Left lung (tissue), 10 donors: Measurements from ENCODE around the gene SLC12A7. TPM values are rescaled to one million over a fixed set of nuclear protein-coding genes. Genes with fewer than 3 reads are reported as not detected.
A peak's percentile ranks its signal among the peaks of the same experiment; 100 is the strongest.

ENCODE experiments used
- ATAC-seq: fragments of 200-7000 bp; cut with Tn5 transposase; one replicate; pipeline ENCODE4 v1.9.1; 2020; ENCODE audit warnings: moderate library complexity
- DNase-seq, 4 donors: peaks; one replicate each; pipeline ENCODE4 v3.0.0-alpha.2; 2013 to 2020
- H3K27ac ChIP-seq, 2 donors: fragments of 200-600 bp; sonication (generic) in 1 of 2; one replicate each; pipeline versions ENCODE4 v1.5.0 to v1.8.0; 2020 to 2021
- H3K27me3 ChIP-seq, 2 donors: fragments of 200-600 bp; sonication (generic) in 1 of 2; one replicate each; pipeline versions ENCODE4 v1.5.0 to v1.8.0; 2020 to 2021
- H3K36me3 ChIP-seq, 2 donors: fragments of 200-600 bp; sonication (generic) in 1 of 2; one replicate each; pipeline versions ENCODE4 v1.5.0 to v1.8.0; 2020 to 2021
- H3K4me1 ChIP-seq, 2 donors: fragments of 200-600 bp; one replicate each; pipeline ENCODE4 v1.8.0; 2021
- H3K4me3 ChIP-seq, 2 donors: fragments of 200-600 bp; sonication (generic) in 1 of 2; one replicate each; pipeline versions ENCODE4 v1.5.0 to v1.8.0; 2020 to 2021; ENCODE audit warnings: mild to moderate bottlenecking in 1 of 2
- H3K9me3 ChIP-seq, 2 donors: fragments of 200-600 bp; sonication (generic) in 1 of 2; one replicate each; pipeline versions ENCODE4 v1.5.0 to v1.8.0; 2020 to 2021
- intact Hi-C, 2 donors: fragments of 100-400 bp; cut with DNase I; formaldehyde crosslinking; loops; one replicate each; pipeline versions ENCODE4 v1.11.2 to v1.14.2; 2022
- polyA plus RNA-seq, 6 donors: library from polyadenylated mRNA; unstranded; fragments of 120-200 nt; gene quantifications; one replicate each; pipeline ENCODE4 v1.2.1, GENCODE V29; 2013; ENCODE audit not compliant: insufficient read length in 6 of 6
- total RNA-seq, 2 donors: library from RNA; stranded (reverse); fragmentation: NEBNext Ultra II Directional; extraction: Animal tissue kit (Norgen Biotek cat#: 25700); gene quantifications; one replicate each; pipeline ENCODE4 v1.2.1, GENCODE V29; 2021
- TF ChIP-seq, protein P1 (sequence below), 2 donors: fragments of 200-600 bp; sonication (generic) in 1 of 2; IDR thresholded peaks; one replicate each; pipeline versions ENCODE4 v1.5.0 to v1.8.0; 2021; ENCODE audit warnings: antibody characterized with exemption in 2 of 2
- donor health status: DM: no; HTN: yes; CAD: no.
- donor health status: DM: no; HTN: no; CAD: no.

SLC12A7 gene
- total and polyA plus RNA-seq, 8 donors = 28.1 to 45.0 (median 32.3) TPM

DNA sequence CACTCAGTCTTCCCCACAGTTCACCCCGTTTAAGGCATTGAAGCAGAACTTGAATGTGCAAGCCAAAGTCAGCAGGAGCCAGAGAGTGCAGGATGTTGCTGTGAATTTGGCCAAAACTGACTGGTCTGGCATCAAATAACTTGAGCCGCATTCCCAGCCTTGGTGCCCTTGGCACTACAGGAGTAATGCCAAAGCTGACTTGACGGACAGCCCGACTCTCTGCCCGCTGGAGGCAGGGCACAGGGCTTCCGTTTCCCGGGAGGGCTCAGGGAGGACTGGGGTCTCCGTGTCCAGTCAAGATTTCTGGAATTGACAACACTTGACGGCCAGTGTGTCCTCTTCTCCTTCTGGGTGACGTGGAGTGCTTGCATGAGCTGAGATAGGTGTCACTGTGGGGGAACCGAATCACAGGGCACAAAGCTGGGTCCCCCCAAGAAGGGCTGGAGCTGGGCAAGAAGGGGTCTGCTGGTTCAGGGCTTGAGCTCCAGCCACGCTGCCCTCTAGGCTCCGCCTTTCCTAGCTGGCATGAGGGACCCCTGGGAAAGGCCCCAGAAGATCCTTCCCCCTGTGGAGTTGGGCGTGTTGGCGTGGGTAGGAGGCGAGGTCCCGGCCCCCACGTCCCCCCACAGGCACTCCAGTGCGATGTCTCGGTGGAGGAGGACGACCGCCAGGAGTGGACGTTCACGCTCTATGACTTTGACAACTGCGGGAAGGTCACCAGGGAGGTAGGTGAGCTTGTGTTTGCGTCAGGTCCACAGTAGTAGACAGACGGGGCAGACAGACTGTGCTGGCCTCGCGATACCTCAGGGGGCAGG is 78.0 kb downstream of the SLC12A7 start:
- Histone ChIP-seq H3K9me3 (no peaks in the 10 kb centered on the region), H3K4me1 (no peaks in the 10 kb centered on the region), H3K4me3 (no peak overlapping the region), H3K36me3 (no peaks in the 10 kb centered on the region), H3K27me3 (peaks cover 0 to 17% of the 10 kb centered on the region in 2 donors), H3K27ac (no peak overlapping the region)
- TF ChIP-seq, protein P1, sequence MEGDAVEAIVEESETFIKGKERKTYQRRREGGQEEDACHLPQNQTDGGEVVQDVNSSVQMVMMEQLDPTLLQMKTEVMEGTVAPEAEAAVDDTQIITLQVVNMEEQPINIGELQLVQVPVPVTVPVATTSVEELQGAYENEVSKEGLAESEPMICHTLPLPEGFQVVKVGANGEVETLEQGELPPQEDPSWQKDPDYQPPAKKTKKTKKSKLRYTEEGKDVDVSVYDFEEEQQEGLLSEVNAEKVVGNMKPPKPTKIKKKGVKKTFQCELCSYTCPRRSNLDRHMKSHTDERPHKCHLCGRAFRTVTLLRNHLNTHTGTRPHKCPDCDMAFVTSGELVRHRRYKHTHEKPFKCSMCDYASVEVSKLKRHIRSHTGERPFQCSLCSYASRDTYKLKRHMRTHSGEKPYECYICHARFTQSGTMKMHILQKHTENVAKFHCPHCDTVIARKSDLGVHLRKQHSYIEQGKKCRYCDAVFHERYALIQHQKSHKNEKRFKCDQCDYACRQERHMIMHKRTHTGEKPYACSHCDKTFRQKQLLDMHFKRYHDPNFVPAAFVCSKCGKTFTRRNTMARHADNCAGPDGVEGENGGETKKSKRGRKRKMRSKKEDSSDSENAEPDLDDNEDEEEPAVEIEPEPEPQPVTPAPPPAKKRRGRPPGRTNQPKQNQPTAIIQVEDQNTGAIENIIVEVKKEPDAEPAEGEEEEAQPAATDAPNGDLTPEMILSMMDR (IDR thresholded peaks at IDR 0.05) = no peak
- no peak for ATAC-seq
- intact Hi-C loops = no loop called here
- peak in 1 of 4 donors; percentile 64 for DNase-seq

DNA sequence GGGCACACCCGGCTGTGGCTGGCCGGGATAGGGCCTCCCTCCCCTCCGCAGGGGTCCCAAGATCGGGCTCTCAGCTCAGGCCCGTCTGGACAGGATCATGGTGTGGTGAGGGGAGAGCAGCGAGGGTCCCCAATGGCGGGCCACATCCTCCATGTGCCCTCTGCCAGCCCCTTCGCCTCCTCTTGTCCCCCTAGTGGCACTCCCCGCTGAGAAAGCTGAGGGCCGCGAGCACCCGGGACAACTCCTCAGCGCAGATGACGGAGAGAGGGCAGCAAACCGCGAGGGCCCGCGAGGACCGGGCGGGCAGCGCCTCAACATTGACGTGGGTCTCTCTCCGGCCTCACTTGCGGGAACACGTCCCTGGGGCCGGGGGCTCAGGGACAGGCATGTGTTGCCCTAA is 78.7 kb downstream of the SLC12A7 start:
- TF ChIP-seq, protein P1 (IDR thresholded peaks at IDR 0.05) = no peak
- peaks cover 0 to 17% of the 10 kb centered on the region in 2 donors for H3K27me3 ChIP-seq
- DNase-seq (peak in 1 of 4 donors; percentile 72), ATAC-seq (no peak)
- H3K4me1 ChIP-seq = no peaks in the 10 kb centered on the region
- no peak overlapping the region for H3K4me3 ChIP-seq
- no peaks in the 10 kb centered on the region for H3K36me3 ChIP-seq
- intact Hi-C loops = no loop called here
- H3K27ac ChIP-seq = no peak overlapping the region
- H3K9me3 ChIP-seq = no peaks in the 10 kb centered on the region

DNA sequence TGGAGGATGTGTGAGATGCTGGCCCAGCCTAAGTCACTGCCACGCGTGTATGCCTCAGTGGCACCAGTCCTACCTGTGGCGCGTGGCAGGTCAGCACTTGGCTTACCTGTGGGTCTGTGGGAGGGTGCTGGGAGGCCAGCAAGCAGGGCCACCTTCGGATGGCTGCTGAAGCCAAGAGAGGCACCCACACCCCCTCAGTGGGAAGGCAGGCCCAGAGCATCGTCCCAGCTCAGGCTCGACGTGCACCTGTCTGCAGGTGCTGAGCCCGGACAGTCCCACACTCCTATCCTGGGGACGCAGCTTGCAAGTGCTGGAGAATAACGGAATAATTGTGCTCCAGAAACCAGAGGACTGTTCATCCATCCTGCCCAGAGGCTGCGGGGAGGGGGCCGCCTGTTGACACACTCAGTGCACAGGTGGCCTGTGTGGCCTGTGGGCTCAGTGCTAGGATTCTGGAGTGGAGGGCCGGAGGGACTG is 79.3 kb downstream of the SLC12A7 start:
- Histone ChIP-seq H3K4me1 (no peaks in the 10 kb centered on the region), H3K27ac (no peak overlapping the region), H3K4me3 (no peak overlapping the region), H3K9me3 (no peaks in the 10 kb centered on the region), H3K36me3 (no peaks in the 10 kb centered on the region), H3K27me3 (peaks cover 0 to 17% of the 10 kb centered on the region in 2 donors)
- TF ChIP-seq, protein P1 (IDR thresholded peaks at IDR 0.05) = no peak
- ATAC-seq = no peak
- peak in 1 of 4 donors; percentile 51 for DNase-seq
- intact Hi-C loops = no loop called here

DNA sequence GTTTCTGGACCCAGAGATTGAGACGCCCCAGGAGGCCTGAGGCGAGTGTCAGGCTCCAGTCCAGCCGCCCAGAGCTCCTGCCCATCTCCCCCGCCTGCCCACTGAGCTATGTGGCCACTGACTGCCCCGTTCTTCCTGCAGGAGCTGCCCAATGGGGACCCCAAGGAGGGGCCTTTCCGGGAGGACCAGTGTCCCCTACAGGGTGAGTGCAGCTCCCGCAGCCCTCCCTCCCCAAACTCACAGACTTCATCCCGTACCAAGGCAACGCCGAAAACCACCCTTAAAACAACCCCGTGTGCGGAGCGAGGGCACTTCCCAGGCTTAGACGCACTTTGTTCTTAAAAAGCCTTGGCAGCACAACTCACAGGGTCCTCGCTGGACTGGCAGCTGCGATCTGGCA is 79.9 kb downstream of the SLC12A7 start:
- no peaks in the 10 kb centered on the region for H3K4me1 ChIP-seq
- DNase-seq (peak in 2 of 4 donors; percentile 25 to 45), ATAC-seq (no peak)
- intact Hi-C loops = no loop called here
- TF ChIP-seq, protein P1 (IDR thresholded peaks at IDR 0.05) = no peak
- peaks cover 0 to 17% of the 10 kb centered on the region in 2 donors for H3K27me3 ChIP-seq
- H3K27ac ChIP-seq = no peak overlapping the region
- H3K9me3 ChIP-seq = no peaks in the 10 kb centered on the region
- H3K36me3 ChIP-seq = no peaks in the 10 kb centered on the region
- H3K4me3 ChIP-seq = no peak overlapping the region

DNA sequence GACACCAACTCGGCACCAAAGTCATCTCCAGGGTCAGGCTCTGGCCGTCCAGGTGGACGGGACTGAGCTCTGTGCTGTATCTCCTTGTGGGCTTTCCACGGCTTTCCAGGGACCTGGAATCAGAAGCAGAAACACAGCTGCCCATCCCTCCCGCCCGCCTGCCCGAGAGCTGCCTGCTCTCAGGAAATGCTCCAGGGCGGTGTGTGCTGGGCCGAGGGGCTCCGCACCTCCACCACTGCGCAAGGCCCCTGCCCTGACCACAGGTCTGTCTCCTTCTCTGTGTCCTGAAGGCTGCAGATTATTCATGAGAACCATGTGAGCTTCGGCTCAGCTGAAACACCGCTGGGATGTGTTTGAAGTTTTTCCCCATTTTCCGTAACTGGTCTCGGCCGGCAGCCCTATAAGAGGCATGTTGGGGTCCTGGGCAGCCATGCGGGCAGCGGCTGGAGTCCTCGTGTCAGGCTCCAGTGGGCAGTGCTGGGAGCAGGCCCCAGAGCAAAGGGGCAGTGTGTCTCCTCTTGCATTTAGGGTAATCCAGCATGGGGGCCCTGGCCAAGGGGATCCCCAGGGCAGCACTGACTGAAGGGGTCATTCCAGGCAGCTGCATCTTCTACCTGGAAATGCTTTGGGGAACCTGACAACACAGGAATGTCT is 80.4 kb downstream of the SLC12A7 start:
- Histone ChIP-seq H3K4me1 (no peaks in the 10 kb centered on the region), H3K27me3 (peaks cover 0 to 17% of the 10 kb centered on the region in 2 donors), H3K27ac (no peak overlapping the region), H3K36me3 (no peaks in the 10 kb centered on the region), H3K4me3 (no peak overlapping the region), H3K9me3 (no peaks in the 10 kb centered on the region)
- ATAC-seq (no peak), DNase-seq (peak in 1 of 4 donors; percentile 58)
- TF ChIP-seq, protein P1 (IDR thresholded peaks at IDR 0.05) = no peak
- intact Hi-C loops = no loop called here
